K562 (cell line): ENCODE results near the gene CLIP2. TPM values are rescaled to one million over a fixed set of nuclear protein-coding genes. Genes with fewer than 3 reads are reported as not detected.
A peak's percentile ranks its signal among the peaks of the same experiment; 100 is the strongest.

Experiments
- ATAC-seq: fragments of 200-7000 bp; cut with Tn5 transposase; 3 replicates; pipeline ENCODE4 v1.9.1; 2020; ENCODE audit warnings: moderate library complexity
- BruUV-seq: library from RNA; stranded (reverse); fragments of 400-500 nt; replicated peaks from 2 replicates; lab custom pipeline; 2021; lab: Mats Ljungman, UMichigan
- CTCF ChIA-PET: fragments of 300-600 bp; formaldehyde crosslinking; extraction: SDS; loops from one replicate; lab custom pipeline; 2021; ENCODE audit warnings: low intra/inter-chr PET ratio; lab: Yijun Ruan, JAX
- POLR2A ChIA-PET: fragments of 300-600, 350-650 bp; sonication (Branson Sonifier 250); formaldehyde crosslinking; extraction: SDS; loops from one replicate; lab custom pipeline; 2021; ENCODE audit warnings: antibody characterized with exemption, inconsistent platforms; lab: Yijun Ruan, JAX
- DNase-seq, 4 experiments: peaks; one replicate each; pipeline versions ENCODE4 v3.0.0 to v3.0.0-alpha.2; 2011 to 2018; ENCODE audit warnings: low spot score in 3 of 4, mixed read lengths in 3 of 4; ENCODE audit errors: extremely low read depth in 1 of 4
- FAIRE-seq: peaks from 2 replicates; lab custom pipeline; 2011; peaks lifted over from hg19 to GRCh38; lab: Jason Lieb, UNC
- H2AFZ ChIP-seq: 2 replicates; pipeline ENCODE4 v1.6.0; 2011; ENCODE audit warnings: low read depth, low read length, control low read depth, inconsistent platforms
- H3K27ac ChIP-seq: fragments of 200-600 bp; 3 replicates; pipeline ENCODE4 v1.8.0; 2011; ENCODE audit warnings: low read depth, mild to moderate bottlenecking, control low read depth, inconsistent platforms, low read length, moderate library complexity, mixed read lengths; ENCODE audit errors: extremely low read depth
- H3K27me3 ChIP-seq, 2 experiments: fragments of 300-600 bp in 1 of 2; 2 replicates in 1 of 2; 3 replicates in 1 of 2; pipeline versions ENCODE4 v1.6.0 to v1.8.0; 2011; ENCODE audit warnings: inconsistent platforms in 2 of 2, low read length in 2 of 2, mild to moderate bottlenecking in 1 of 2, mixed read lengths in 1 of 2, moderate library complexity in 1 of 2; ENCODE audit not compliant: control insufficient read depth in 2 of 2, insufficient read depth in 2 of 2
- H3K36me3 ChIP-seq: fragments of 300-600 bp; 3 replicates; pipeline ENCODE4 v1.8.0; 2011; ENCODE audit warnings: mild to moderate bottlenecking, low read length, inconsistent platforms; ENCODE audit not compliant: control insufficient read depth, insufficient read depth
- H3K4me1 ChIP-seq, 2 experiments: fragments of 200-600 bp in 1 of 2; replicated peaks in 1 of 2; 2 replicates in 1 of 2; 3 replicates in 1 of 2; pipeline versions ENCODE4 v1.5.1 to v1.8.0; 2011; ENCODE audit warnings: inconsistent platforms in 2 of 2, low read length in 2 of 2, mild to moderate bottlenecking in 1 of 2, mixed read lengths in 1 of 2, moderate library complexity in 1 of 2; ENCODE audit not compliant: control insufficient read depth in 2 of 2, insufficient read depth in 2 of 2
- H3K4me2 ChIP-seq: 2 replicates; pipeline ENCODE4 v1.6.1; 2011; ENCODE audit warnings: low read length, control low read depth, inconsistent platforms, mixed read lengths; ENCODE audit not compliant: insufficient read depth
- H3K4me3 ChIP-seq: fragments of 200-600 bp; sonication (generic), shearing (Covaris generic); 2 replicates; pipeline ENCODE4 v1.5.1; 2016; ENCODE audit warnings: control low read depth, inconsistent platforms
- H3K79me2 ChIP-seq: fragments of 200-600 bp; 3 replicates; pipeline ENCODE4 v1.8.0; 2011; ENCODE audit warnings: low read length, inconsistent platforms; ENCODE audit not compliant: control insufficient read depth, insufficient read depth
- H3K9ac ChIP-seq, 2 experiments: 2 replicates each; pipeline versions ENCODE4 v1.6.0 to v1.6.1; 2011; ENCODE audit warnings: low read depth in 2 of 2, low read length in 2 of 2, control low read depth in 1 of 2, inconsistent platforms in 1 of 2, mild to moderate bottlenecking in 1 of 2, mixed read lengths in 1 of 2; ENCODE audit not compliant: insufficient read depth in 1 of 2
- H3K9me1 ChIP-seq: one replicate; pipeline ENCODE4 v1.6.0; 2011; ENCODE audit warnings: inconsistent platforms, mild to moderate bottlenecking, low read length, moderate library complexity; ENCODE audit not compliant: control insufficient read depth, insufficient read depth
- H3K9me3 ChIP-seq: replicated peaks from 2 replicates; pipeline ENCODE4 v1.5.1; 2011; ENCODE audit warnings: low read depth, low read length, inconsistent platforms; ENCODE audit not compliant: control insufficient read depth, insufficient read depth
- H4K20me1 ChIP-seq: replicated peaks from 2 replicates; pipeline ENCODE4 v1.6.1; 2011; ENCODE audit warnings: low read length, inconsistent platforms, mixed read lengths; ENCODE audit not compliant: control insufficient read depth, insufficient read depth
- EHMT2 ChIP-seq: fragments of 450-650 bp; IDR thresholded peaks from 2 replicates; pipeline ENCODE4 v1.6.1; 2018; ENCODE audit warnings: antibody characterized with exemption
- MIER1 ChIP-seq: fragments of 450-650 bp; IDR thresholded peaks from 2 replicates; pipeline ENCODE4 v1.6.1; 2016; ENCODE audit warnings: antibody characterized with exemption, mild to moderate bottlenecking, low read depth
- SNIP1 ChIP-seq: fragments of 450-650 bp; IDR thresholded peaks from 2 replicates; pipeline ENCODE4 v1.7.1; 2017; ENCODE audit warnings: low read depth, mild to moderate bottlenecking
- ZNF121 ChIP-seq: sonication (generic); formaldehyde crosslinking; conservative IDR thresholded peaks from 2 replicates; pipeline ENCODE4 v1.8.0; 2022; ENCODE audit warnings: missing genetic modification reagents
- ZNF277 ChIP-seq: fragments of 250-450 bp; sonication (Bioruptor Pico); IDR thresholded peaks from 2 replicates; pipeline ENCODE4 v1.8.0; 2022; ENCODE audit warnings: inconsistent platforms, mild to moderate bottlenecking, moderate library complexity, borderline replicate concordance
- WGBS: fragments of 100-300 bp; shearing (Covaris generic); methylation state at CpG from one replicate; pipeline ENCODE4 v1.1.6; 2016; ENCODE audit warnings: low coverage, mixed read lengths; ENCODE audit not compliant: insufficient coverage; ENCODE audit errors: missing lambda C conversion rate; 5-methylcytosine and 5-hydroxymethylcytosine counted together
- in situ Hi-C: fragments of 300-500 bp; cut with MboI; formaldehyde crosslinking; loops from 4 replicates; pipeline ENCODE4 v1.15.0; 2018; ENCODE audit warnings: inconsistent platforms, mixed read lengths
- intact Hi-C: fragments of 100-400 bp; cut with micrococcal nuclease; formaldehyde crosslinking; loops from 2 replicates; pipeline ENCODE4 v1.14.2; 2022
- polyA plus RNA-seq, 8 experiments: library from polyadenylated mRNA; depleted of rRNA in 4 of 8; stranded (reverse) in 5 of 8; unstranded in 3 of 8; fragments of >200 nt; fragmentation: Nextera tagmentation in 2 of 8; fragmentation: Illumina TruSeq in 1 of 8; extraction: Ambion mirVana in 2 of 8; extraction: Trizol in 1 of 8; gene quantifications; 2 replicates each; pipeline versions ENCODE4 v1.2.1 to v1.2.3, GENCODE V29; 2011 to 2014; ENCODE audit warnings: inconsistent platforms in 1 of 8, missing spikeins in 1 of 8
- total RNA-seq, 7 experiments: library from RNA; depleted of rRNA in 6 of 7; stranded (reverse); fragments of >200 nt in 6 of 7; fragmentation: Illumina TruSeq in 2 of 7; extraction: Trizol in 2 of 7; gene quantifications; 2 replicates each; pipeline versions ENCODE4 v1.2.1 to v1.2.3, GENCODE V29; 2011 to 2021; ENCODE audit warnings: low replicate concordance in 1 of 7
- TF ChIP-seq, protein P1 (sequence below): fragments of 250-450 bp; sonication (Bioruptor Pico); IDR thresholded peaks from 2 replicates; pipeline ENCODE4 v1.6.1; 2021; ENCODE audit warnings: mild to moderate bottlenecking
- TF ChIP-seq, protein P2 (sequence below), 2 experiments: fragments of 450-650 bp; formaldehyde crosslinking in 1 of 2; IDR thresholded peaks; 2 replicates each; pipeline versions ENCODE4 v1.4.0 to v1.6.1; 2014 to 2020; ENCODE audit warnings: mild to moderate bottlenecking in 2 of 2, borderline replicate concordance in 1 of 2, low read depth in 1 of 2

The CLIP2 gene
- total and polyA plus RNA-seq, 9 of the 15 experiments (the other 6 are each of a cell fraction or from before 2014, with no cell fraction given), result 0.07 to 5.4 (median 2.1) TPM

DNA sequence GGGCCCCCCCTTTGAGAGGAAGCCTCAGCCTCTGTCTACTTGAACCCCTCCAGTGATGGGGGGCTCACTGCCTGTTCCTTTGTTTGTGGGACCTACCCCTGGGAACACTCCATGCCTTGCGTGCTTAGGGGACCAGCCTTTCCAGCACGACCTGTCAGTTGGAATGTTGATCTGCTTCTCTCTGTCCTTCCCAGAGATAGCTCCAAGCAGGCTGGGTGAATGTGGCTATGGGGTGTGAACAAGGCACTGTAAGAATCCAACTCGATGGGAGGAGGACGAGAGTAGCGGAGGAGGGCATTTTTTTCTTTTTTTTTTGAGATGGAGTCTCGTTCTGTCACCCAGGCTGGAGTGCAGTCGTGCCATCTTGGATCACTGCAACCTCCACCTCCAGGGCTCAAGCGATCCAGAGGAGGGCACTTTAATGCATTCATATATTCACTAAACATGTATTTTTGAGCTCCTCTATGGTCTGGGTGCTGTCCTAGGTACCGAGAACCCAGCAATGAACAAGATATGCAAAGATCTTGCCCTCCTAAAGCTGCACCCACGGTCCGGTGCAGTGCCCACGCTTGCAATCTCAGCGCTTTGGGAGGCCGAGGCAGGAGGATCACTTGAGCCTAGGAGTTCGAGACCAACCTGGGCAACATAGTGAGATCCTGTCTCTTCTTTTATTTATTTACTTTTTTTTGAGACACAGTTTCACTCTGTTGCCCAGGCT lies 8.5 kb downstream of the CLIP2 start:
- DNase-seq (no peak), ATAC-seq (no peak), FAIRE-seq (peak; percentile 60)
- Histone ChIP-seq H3K9me1 (no peaks in the 10 kb centered on the region), H3K9me3 (no peaks in the 10 kb centered on the region), H3K79me2 (no peaks in the 10 kb centered on the region), H3K27ac (no peak overlapping the region), H3K27me3 (peaks cover 0 to 11% of the 10 kb centered on the region in 2 experiments; a peak in 2 of 5 replicates), H3K4me3 (no peak overlapping the region), H2AFZ (no peak overlapping the region), H3K4me2 (no peak overlapping the region), H3K9ac (no peak overlapping the region), H4K20me1 (peaks cover 3% of the 10 kb centered on the region; the same call in 1 of the 2 replicates), H3K36me3 (no peaks in the 10 kb centered on the region), H3K4me1 (peaks cover 5 to 23% of the 10 kb centered on the region in 2 experiments; a peak in 4 of 5 replicates)
- WGBS, result 31% methylated on average over 15 of the region's 15 CpGs
- TF ChIP-seq MIER1 (peak; percentile 79), ZNF277 (no peak), SNIP1 (no peak), ZNF121 (peak; percentile 69; the same call in 1 of the 2 replicates), EHMT2 (peak; percentile 85)
- TF ChIP-seq, protein P1, sequence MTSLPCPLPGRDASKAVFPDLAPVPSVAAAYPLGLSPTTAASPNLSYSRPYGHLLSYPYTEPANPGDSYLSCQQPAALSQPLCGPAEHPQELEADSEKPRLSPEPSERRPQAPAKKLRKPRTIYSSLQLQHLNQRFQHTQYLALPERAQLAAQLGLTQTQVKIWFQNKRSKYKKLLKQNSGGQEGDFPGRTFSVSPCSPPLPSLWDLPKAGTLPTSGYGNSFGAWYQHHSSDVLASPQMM (CRISPR knock-in tag), result no peak
- TF ChIP-seq, protein P2, sequence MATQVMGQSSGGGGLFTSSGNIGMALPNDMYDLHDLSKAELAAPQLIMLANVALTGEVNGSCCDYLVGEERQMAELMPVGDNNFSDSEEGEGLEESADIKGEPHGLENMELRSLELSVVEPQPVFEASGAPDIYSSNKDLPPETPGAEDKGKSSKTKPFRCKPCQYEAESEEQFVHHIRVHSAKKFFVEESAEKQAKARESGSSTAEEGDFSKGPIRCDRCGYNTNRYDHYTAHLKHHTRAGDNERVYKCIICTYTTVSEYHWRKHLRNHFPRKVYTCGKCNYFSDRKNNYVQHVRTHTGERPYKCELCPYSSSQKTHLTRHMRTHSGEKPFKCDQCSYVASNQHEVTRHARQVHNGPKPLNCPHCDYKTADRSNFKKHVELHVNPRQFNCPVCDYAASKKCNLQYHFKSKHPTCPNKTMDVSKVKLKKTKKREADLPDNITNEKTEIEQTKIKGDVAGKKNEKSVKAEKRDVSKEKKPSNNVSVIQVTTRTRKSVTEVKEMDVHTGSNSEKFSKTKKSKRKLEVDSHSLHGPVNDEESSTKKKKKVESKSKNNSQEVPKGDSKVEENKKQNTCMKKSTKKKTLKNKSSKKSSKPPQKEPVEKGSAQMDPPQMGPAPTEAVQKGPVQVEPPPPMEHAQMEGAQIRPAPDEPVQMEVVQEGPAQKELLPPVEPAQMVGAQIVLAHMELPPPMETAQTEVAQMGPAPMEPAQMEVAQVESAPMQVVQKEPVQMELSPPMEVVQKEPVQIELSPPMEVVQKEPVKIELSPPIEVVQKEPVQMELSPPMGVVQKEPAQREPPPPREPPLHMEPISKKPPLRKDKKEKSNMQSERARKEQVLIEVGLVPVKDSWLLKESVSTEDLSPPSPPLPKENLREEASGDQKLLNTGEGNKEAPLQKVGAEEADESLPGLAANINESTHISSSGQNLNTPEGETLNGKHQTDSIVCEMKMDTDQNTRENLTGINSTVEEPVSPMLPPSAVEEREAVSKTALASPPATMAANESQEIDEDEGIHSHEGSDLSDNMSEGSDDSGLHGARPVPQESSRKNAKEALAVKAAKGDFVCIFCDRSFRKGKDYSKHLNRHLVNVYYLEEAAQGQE (IDR thresholded peaks at IDR 0.05; ENCODE audit: borderline replicate concordance), result peak; percentile 94
- TF ChIP-seq, protein P2 (CRISPR knock-in tag; IDR thresholded peaks at IDR 0.05; ENCODE audit: low read depth), result peak; percentile 53; the same call in 1 of the 2 replicates
- ChIA-PET CTCF (no interaction called here), POLR2A (interaction anchor here (0.8 to 1.4 kb wide), 2 partner anchors 8 to 17 kb away, joined by 3 read pairs; partner anchors contain the start of gene CLIP2)
- no TSS peak for BruUV-seq
- in situ Hi-C loops (loop anchor here (5.0 kb wide), 1 partner anchor 35 kb away; no protein-coding TSS in a partner anchor), intact Hi-C loops (no loop called here)
